Measurements from ENCODE around the gene C9orf40. TPM values are rescaled to one million over a fixed set of nuclear protein-coding genes. Genes with fewer than 3 reads are reported as not detected.

The C9orf40 gene
- total and polyA plus RNA-seq, 2 of the 4 experiments (the other 2 are of a cell fraction), result 0.36 to 1.9 TPM

GRCh38 chr9:74952201-74953151 is at the start of gene C9orf40 (continued):
- TF ChIP-seq CEBPB (IDR thresholded peaks at IDR 0.05; ENCODE audit: low read depth, low read length) (no peak), RFX5 (IDR thresholded peaks at IDR 0.05; ENCODE audit: low read depth, low read length) (no peak), FOS (IDR thresholded peaks at IDR 0.05; ENCODE audit: low read depth, low read length) (no peak)
- TF ChIP-seq, protein P1, sequence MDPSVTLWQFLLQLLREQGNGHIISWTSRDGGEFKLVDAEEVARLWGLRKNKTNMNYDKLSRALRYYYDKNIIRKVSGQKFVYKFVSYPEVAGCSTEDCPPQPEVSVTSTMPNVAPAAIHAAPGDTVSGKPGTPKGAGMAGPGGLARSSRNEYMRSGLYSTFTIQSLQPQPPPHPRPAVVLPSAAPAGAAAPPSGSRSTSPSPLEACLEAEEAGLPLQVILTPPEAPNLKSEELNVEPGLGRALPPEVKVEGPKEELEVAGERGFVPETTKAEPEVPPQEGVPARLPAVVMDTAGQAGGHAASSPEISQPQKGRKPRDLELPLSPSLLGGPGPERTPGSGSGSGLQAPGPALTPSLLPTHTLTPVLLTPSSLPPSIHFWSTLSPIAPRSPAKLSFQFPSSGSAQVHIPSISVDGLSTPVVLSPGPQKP (IDR thresholded peaks at IDR 0.05; ENCODE audit: borderline replicate concordance, low read depth, low read length), result no peak
